HFFc6 (cell line): ENCODE results near the gene TRAPPC14. TPM values are rescaled to one million over a fixed set of nuclear protein-coding genes. Genes with fewer than 3 reads are reported as not detected.
A peak's percentile ranks its signal among the peaks of the same experiment; 100 is the strongest.
"Not testable (repeated sequence)": the region's sequence is repeated elsewhere in the genome, so short reads cannot be mapped to it uniquely, and the experiment has no call there.

Experiments
- DNase-seq: peaks from one replicate; pipeline ENCODE4 v3.0.0-alpha.2; 2018
- H3K27ac Mint-ChIP-seq: 2 replicates; pipeline ENCODE4 v1.8.0; 2020; ENCODE audit warnings: mild to moderate bottlenecking, mixed read lengths
- H3K27me3 Mint-ChIP-seq: 2 replicates; pipeline ENCODE4 v1.8.0; 2021; ENCODE audit warnings: mild to moderate bottlenecking, moderate library complexity, mixed read lengths; ENCODE audit not compliant: insufficient read depth
- H3K36me3 Mint-ChIP-seq: 2 replicates; pipeline ENCODE4 v1.8.0; 2021; ENCODE audit warnings: low read depth, mixed read lengths
- H3K4me1 Mint-ChIP-seq: 2 replicates; pipeline ENCODE4 v1.8.0; 2020; ENCODE audit warnings: low read depth, mixed read lengths
- H3K4me3 Mint-ChIP-seq: 2 replicates; pipeline ENCODE4 v1.8.0; 2020; ENCODE audit warnings: mild to moderate bottlenecking, moderate library complexity, mixed read lengths
- H3K9me3 Mint-ChIP-seq: 2 replicates; pipeline ENCODE4 v1.8.0; 2020; ENCODE audit warnings: mild to moderate bottlenecking, mixed read lengths
- CTCF ChIP-seq: fragments of 200-600 bp; sonication (generic); IDR thresholded peaks from 2 replicates; pipeline ENCODE4 v1.5.0; 2021; ENCODE audit warnings: antibody characterized with exemption, mild to moderate bottlenecking
- long read RNA-seq: library from polyadenylated mRNA; unstranded; transcript quantifications from one replicate; pipeline ENCODE4 v2.0.0, GENCODE V29; 2019
- total RNA-seq, 6 experiments: library from RNA; stranded (reverse); fragmentation: NEBNext Ultra II Directional; extraction: Animal tissue kit (Norgen Biotek cat#: 25700); gene quantifications; 2 replicates in 1 of 6; 3 replicates in 5 of 6; pipeline ENCODE4 v1.2.3, GENCODE V29; 2021

The TRAPPC14 gene
- 10 to 100 TPM; 19.1 to 23.4 (median 21.7) TPM for total RNA-seq
- long read RNA-seq, partial matches to known transcripts: 3 of 6 reads
- long read RNA-seq, other reads (novel, unspliced or antisense): 3 of 6 reads

GRCh38 chr7:100158229-100159098, at the start of gene TRAPPC14:
Gene TRAPPC14, minus strand, starts transcription at chr7:100158723. Its CDS starts 224 bp downstream, at chr7:100158499.
- no peaks in the 10 kb centered on the region; the same call in 1 of the 2 replicates for H3K27me3 Mint-ChIP-seq
- DNase-seq: peak; percentile 66
- no peak for TF ChIP-seq CTCF
- peaks cover 13% of the 10 kb centered on the region for H3K36me3 Mint-ChIP-seq
- no peaks in the 10 kb centered on the region for H3K9me3 Mint-ChIP-seq
- H3K4me3 Mint-ChIP-seq: peak within 1 kb of the TSS; percentile 90
- H3K4me1 Mint-ChIP-seq: peaks cover 37% of the 10 kb centered on the region
- H3K27ac Mint-ChIP-seq: peak within 1 kb of the TSS; percentile 87

GRCh38 chr7:100204454-100204853, 45.9 kb upstream of the TRAPPC14 start:
- Mint-ChIP-seq H3K4me3 (no peak overlapping the region), H3K36me3 (no peaks in the 10 kb centered on the region), H3K27me3 (peaks cover 46% of the 10 kb centered on the region), H3K9me3 (no peaks in the 10 kb centered on the region), H3K4me1 (no peaks in the 10 kb centered on the region), H3K27ac (no peak overlapping the region)
- DNase-seq: no peak
- no peak for TF ChIP-seq CTCF

GRCh38 chr7:100200693-100201092, 42.2 kb upstream of the TRAPPC14 start:
- Mint-ChIP-seq H3K27ac (no peak overlapping the region), H3K27me3 (peaks cover 44% of the 10 kb centered on the region), H3K36me3 (no peaks in the 10 kb centered on the region), H3K4me3 (no peak overlapping the region), H3K9me3 (no peaks in the 10 kb centered on the region), H3K4me1 (no peaks in the 10 kb centered on the region)
- DNase-seq: no peak
- no peak for TF ChIP-seq CTCF

GRCh38 chr7:100198266-100198665, 39.7 kb upstream of the TRAPPC14 start:
- H3K27ac Mint-ChIP-seq: no peak overlapping the region
- no peak for TF ChIP-seq CTCF
- no peaks in the 10 kb centered on the region for H3K4me1 Mint-ChIP-seq
- no peaks in the 10 kb centered on the region for H3K36me3 Mint-ChIP-seq
- no peak overlapping the region for H3K4me3 Mint-ChIP-seq
- no peaks in the 10 kb centered on the region for H3K9me3 Mint-ChIP-seq
- peaks cover 35% of the 10 kb centered on the region for H3K27me3 Mint-ChIP-seq
- no peak for DNase-seq

GRCh38 chr7:100195901-100196322, 37.4 kb upstream of the TRAPPC14 start:
- H3K36me3 Mint-ChIP-seq, H3K4me3 Mint-ChIP-seq, H3K27ac Mint-ChIP-seq, DNase-seq, H3K9me3 Mint-ChIP-seq: not testable (repeated sequence)
- Mint-ChIP-seq H3K27me3 (peaks cover 20% of the 10 kb centered on the region), H3K4me1 (peaks cover 11% of the 10 kb centered on the region)

- DNase-seq: no peak
- no peak overlapping the region for H3K4me3 Mint-ChIP-seq
- H3K4me1 Mint-ChIP-seq: peaks cover 11% of the 10 kb centered on the region
- H3K27me3 Mint-ChIP-seq: peaks cover 17% of the 10 kb centered on the region
- no peak overlapping the region for H3K27ac Mint-ChIP-seq
- H3K9me3 Mint-ChIP-seq: no peaks in the 10 kb centered on the region
- TF ChIP-seq CTCF: no peak
- no peaks in the 10 kb centered on the region for H3K36me3 Mint-ChIP-seq
Measured at GRCh38 chr7:100195222-100195621, 36.7 kb upstream of the TRAPPC14 start.
